NOMO-1 treated with DMSO at 0.1 percent for 48 hours (cell line): ENCODE data around the gene S100A8.
A peak's percentile ranks its signal among the peaks of the same experiment; 100 is the strongest.

Source experiments
- DNase-seq: peaks from one replicate; lab custom pipeline; 2025; ENCODE audit not compliant: unreplicated experiment; lab: John Stamatoyannopoulos, UW

Gene S100A8

DNA sequence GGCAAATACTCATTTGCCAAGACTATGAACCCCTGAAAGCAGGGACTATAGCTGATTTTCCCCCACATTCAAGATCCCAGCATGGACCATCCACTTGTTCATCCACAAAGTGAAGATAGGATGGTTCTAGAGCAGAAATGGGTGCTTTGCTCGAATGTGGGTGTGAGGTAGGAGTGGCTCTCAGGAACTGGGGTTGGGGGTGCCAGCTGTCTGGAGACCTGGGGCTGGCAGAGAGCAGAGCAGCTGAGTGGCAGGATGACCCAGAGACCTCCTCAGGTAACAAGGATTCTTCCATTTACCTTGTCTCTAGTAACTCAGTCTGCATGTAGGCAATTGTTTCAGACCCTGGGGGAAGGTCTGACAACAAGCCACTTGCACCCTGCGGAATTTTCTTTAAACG lies 27.2 kb downstream of the S100A8 start:
- no peak for DNase-seq

DNA sequence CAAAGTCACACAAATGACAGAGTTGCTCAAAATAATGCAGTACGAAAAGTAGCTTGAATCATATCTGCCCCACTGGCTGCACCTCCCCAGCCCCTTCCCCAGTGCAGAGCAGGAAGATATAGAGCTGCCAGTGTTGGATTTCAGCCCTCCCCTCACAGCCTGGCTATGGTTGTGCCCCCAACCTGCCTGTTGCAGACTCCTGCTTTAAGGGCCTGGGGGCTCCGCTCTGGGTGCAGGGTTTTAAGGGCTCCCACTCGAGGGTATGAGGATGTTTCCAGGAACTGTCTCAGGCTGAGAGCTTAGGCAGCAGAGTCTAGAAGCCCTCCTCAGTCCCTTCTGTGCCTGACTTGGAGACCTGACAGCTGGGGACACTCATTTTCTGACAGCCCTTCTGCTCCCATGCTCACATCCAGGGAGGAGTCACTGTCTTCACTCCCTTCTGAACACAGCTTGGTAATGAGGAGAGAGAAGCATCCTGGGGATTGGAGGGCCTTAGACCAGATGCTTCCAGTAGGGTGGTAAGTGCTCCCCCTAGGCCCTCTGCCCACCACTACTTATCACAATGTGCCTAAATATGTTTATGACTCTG lies 28.6 kb downstream of the S100A8 start:
- DNase-seq, result no peak

DNA sequence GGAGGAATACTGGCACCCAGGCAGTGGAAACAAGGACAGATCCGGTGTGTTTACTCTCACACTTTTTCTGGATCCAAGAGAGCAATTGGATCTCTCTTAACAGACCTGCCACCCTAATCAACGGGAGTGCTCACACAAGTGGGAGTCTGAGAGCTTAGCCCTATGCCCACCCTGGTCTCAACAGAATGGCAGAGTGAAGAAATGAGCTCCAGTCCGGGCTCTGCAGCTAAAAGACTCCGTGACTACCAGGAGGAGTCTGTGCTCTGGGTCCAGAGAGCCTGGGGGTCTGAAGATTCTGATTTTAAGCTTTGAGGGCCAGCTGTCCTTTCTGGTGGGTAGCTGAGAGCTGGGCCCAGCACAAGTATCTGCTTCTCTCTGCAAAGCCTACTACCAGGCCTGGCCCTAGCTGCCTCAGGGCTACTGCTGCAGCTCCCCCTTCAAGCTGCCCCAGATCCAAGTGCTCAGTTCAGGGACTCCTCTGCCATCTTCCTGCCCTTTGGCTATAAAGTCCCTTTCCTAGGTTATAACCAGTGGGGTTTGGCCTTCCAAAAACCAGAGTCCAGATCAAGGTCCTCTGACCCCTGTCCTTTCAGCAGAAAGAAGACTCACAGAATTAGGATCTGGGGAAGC lies 29.3 kb downstream of the S100A8 start:
- no peak for DNase-seq

DNA sequence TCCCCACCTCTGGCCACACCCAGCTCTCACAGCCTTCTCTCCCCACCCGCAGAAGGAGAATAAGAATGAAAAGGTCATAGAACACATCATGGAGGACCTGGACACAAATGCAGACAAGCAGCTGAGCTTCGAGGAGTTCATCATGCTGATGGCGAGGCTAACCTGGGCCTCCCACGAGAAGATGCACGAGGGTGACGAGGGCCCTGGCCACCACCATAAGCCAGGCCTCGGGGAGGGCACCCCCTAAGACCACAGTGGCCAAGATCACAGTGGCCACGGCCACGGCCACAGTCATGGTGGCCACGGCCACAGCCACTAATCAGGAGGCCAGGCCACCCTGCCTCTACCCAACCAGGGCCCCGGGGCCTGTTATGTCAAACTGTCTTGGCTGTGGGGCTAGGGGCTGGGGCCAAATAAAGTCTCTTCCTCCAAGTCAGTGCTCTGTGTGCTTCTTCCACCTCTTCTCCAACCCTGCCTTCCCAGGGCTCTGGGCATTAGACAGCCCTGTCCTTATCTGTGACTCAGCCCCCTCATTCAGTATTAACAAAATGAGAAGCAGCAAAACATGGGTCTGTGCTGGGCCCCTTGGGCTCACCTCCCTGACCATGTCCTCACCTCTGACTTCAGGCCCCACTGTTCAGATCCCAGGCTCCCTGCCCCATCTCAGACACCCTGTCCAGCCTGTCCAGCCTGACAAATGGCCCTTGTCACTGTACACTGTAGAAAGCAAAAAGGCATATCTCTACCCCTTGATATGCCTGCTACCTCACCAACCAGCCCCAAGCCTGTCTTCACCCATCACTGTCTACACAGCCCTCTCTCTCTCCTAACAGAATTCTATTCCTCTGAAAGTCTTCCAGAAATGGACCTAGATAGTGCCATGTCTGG lies 30.0 kb downstream of the S100A8 start:
- no peak for DNase-seq

DNA sequence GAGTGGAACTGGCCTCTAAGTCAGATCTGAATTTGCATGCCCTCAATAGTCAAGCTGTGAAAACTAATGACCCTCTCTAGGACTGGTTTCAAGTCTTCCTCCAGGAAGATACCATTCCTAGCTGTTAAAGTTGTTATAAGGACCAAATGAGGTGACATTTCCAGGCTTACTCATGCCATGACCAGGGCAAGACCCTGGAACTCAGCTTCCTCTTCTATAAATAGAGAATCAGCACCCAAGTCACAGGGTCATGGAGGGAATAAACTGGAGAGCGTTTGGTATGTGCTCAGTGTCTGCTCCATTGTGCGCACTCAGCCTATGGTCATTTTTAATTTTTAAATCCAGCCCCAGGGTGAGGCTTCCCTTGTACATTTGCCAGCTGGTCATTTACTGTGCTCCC lies 30.7 kb downstream of the S100A8 start:
- no peak for DNase-seq

DNA sequence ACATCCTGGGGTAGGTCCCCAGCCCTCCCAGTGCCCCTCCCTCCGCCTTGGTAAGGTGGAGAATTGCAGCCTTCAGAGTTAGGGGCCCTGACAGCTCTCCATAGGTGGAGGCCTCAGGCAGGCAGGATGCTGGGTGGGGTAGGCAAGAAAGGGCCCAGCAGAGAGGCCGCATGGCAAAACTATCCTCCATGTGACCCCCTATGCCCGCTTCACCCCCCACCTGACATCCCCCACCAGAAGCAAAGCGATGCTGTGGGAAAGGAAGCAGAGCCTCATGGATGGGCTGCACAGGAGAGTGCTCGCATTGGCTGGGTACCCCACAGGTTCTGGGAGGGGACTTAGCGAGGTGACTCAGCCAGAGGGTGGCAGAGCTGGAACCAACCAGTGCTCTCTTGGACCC lies 31.6 kb downstream of the S100A8 start:
- no peak for DNase-seq

DNA sequence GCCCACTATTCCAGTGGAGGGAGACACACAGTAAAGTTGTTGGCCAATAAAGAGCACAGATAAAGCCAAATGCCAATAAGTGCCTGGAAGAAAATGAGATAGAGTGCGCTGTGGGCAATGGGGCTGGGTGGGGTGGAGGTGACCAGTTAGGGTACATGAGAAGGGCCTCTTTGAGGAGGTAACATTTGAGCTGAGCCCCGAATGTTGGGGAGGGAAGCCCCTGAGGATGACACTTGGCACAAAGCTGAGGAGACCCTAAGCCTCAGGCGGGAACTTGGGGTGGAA lies 32.2 kb downstream of the S100A8 start:
- DNase-seq, result no peak

DNA sequence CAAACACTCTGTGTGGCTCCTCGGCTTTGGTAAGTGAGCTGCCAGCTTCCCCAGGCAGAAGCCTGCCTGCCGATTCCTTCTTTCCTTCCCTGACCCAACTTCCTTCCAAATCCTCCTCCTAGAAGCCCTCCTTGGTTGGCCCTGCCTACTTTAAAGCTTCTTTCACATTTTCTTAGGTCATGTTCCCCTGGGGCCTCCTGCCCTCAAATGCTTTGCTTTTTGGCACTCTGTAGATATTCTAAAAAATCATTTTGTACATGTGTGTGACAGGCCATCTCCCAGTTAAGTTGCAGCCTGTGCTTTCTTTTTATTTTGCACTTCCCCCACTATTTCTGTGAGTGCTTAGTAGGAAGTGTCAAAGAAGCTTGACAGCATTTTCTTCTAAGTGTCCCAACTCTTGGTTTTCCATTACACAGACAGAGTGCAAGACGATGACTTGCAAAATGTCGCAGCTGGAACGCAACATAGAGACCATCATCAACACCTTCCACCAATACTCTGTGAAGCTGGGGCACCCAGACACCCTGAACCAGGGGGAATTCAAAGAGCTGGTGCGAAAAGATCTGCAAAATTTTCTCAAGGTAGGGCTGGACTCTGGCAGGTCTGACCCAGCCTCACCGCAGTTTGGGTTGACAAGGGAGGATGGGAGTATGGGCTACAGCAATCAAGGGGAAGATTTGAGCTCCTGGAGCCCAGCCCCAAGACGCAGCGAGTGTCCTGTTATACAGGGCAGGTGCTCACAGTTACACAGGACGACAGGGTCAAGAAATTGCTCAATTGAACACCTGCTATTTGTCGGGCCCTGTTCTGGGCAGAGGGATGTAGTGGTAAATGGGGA lies 32.8 kb downstream of the S100A8 start, which contains the start of gene S100A9:
Gene S100A9 (plus strand): TSS at position 2 of the 838 bp plus-strand sequence. CDS start 430 bp downstream, at position 432.
- DNase-seq, result peak; percentile 66

DNA sequence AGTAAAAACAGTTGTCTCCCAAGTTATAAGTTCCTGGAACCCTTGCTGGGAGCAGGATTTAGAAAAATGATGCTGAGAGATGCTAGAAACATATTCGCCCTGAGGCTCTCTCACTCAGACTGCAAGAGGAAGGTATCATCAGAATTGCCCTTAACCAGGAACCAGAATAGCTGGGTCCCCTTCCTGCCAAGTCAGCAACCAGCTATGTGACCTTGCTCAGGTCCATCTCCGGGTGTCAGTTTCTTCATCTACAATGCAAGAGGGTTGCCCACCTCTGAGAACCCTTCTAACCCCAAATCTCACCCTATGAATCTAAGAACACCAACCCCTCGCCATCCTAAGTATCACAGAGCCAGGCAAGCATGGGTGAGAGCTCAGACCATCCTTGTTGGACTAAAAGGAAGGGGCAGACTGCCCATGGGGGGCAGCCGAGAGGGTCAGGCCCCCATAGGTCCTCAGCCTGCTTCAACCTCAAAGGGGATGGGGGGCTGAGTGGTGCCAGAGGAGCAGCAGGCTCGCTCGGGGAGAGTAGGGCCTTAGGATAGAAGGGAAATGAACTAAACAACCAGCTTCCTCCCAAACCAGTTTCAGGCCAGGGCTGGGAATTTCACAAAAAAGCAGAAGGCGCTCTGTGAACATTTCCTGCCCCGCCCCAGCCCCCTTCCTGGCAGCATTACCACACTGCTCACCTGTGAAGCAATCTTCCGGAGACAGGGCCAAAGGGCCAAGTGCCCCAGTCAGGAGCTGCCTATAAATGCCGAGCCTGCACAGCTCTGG lies 33.6 kb downstream of the S100A8 start:
- DNase-seq, result peak; percentile 88

DNA sequence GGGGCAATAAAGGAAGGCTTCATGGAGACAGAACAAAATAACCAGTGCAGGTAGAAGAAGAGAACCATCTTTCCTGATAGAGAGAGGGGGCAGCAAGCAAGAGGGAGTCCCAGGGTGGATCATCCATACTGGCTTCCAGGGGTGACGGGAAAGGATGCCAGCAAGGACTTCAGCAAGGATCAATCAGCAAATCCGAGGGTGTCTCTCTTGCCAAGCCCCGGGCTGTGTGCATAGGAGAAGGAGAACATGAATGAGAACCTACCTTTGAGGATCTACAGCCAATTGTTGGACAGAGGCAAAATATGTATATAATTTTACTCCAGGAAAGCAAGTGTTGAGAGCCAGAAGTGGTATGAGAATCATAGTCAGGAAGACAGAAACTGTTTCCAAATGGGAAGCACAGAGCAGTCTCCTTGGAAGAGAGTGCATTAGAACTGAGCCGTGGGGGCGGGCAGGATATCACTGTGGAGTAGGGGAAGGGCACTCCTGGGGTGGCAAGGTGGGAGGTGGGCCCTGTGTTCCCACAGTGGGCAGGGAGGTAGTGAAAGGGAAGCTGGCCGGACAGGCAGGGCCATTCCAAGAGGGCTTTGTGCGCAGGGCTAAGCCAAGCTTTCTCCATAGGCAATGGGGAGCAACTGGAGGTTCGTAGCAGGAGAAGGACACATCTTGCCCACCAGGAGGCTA lies 34.3 kb downstream of the S100A8 start:
- no peak for DNase-seq

DNA sequence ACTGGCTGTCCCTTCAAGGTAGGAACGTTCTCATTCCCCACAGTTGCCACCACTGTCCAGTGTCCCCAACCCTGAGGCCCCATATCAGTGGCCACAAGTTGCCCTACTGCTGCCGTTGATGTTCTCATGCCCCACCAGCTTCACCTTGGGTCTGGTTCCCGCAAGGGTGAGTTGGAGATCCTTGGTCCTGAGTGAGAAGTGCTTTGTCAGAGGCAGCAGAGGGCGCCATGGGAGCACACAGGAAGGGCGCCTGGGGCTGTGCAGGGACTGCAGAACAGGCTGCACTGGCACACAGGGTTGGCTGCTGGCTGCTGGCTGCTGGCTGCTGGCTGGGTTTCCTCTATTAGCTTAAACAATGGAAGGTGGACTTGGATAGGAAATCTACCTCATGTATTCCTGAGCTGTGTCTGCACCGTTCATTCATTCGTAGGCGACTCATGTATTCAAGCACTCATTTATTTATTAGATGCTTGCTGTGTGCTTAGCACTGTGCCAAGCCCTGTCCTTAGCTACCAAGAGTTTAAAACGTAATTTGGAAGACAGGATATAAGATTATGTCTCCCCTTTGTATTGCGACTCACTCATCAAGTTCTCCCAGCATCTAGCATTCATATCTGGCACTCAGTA lies 35.3 kb downstream of the S100A8 start:
- peak; percentile 93 for DNase-seq

DNA sequence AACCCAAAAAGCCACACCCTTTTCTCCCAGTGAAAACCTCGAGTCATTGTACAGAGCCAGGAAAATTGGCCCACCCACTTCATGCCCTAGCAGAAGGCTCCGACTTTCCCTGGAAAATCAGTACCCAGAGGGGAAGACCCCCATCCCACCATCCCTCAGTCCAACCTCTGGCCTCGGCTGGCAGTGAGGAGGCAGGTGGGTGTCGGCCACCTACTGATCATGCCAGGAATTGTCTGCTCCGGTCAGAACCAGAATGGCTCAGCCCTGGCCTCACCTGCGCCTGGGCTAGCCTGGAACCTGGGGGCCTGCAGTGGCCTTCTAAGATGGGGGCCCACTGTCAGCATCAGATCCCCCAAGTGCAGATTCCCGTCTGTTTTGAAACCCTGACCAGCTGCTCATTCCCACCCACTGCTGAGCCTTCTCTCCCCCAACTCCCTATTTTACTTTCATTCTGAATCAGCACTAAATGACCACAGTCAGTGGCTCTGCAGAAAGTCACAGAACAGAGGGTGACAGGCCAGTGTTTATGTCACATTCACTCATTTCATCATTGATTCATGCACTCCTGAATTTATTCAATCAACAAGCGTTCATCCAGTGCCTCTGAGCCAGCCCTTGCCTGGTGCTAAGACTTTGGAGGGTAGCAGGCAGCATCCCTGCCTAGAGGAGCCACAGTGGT lies 36.2 kb downstream of the S100A8 start:
- no peak for DNase-seq

DNA sequence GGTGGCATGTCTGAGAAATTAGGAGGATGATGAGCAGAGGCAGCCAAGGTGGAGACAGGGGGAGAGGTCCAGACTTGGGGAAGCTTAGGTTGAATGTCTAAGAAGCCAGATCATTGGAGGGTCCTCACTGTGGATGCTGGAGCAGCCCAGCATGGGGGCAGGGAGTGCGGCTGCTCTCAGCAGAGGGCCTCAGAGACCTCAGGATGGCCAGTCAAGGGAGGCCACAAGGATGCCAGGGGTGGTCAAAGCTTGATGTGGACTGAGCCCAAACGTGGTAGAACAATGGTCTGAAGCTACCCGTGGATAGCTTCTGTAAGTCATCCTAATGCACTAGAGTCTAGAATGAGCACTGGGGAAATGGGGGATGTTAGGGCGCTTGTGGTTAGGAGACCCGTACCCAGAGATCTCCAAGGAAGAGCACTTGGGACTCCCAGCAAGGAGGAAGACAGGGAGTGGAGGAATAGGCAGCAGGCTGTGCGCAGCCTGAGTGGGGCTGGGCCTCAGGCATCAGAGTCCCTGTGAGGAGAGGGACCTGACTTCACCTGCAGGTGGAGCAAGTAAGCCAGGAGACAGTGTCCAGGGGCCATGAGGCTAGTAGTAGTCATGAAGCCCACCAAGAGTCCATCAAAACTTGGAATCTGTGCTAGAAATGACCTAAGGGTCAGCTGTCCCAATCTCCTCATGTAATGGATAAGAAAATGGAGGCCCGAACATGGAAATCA lies 37.5 kb downstream of the S100A8 start:
- no peak for DNase-seq

DNA sequence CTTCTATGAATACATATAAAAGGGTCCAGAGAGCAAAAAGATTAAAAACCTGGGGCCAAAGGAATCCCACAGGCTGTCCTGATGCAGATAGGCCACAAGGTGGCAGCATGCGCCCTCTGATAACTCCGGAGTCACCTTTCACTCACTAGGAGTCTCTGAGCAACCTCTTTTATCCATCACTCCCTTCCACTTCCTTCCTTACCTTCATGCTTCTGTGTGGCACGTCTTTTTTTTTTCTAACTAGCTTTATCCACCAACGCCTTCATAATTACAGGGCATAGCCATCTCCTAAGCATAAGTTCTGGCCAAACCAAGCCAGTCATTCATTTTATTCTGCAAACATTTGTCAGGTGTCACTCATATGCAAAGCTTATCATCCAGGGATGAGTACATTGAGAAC lies 38.4 kb downstream of the S100A8 start:
- DNase-seq, result peak; percentile 72

DNA sequence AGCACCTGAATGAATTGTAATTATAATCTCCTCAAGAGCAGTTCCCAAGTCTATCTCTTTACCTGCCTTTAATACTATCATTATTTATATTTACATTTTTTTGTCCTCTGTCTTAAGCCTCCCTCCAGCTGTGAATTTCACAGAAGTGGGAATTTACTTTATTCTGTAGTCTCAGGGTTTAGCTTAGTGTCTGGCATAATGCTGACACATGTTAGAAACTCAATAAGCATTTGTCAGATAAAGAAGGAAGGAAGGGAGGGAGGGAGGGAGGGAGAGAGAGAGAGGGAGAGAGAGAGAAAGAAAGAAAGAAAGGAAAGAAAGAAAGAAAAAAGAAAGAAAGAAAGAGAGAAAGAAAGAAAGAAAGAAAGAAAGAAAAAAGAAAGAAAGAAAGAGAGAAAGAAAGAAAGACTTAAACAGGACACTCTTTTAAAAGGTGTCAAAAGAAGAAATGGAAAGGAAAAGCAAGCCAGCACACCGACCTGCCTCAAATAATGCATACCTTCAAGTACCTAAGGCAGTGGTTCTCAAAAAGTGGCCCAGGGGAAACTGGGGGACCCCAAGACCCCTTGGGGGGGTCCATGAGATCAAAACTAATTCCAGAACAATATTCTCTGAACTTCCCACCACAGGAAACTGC lies 40.4 kb downstream of the S100A8 start:
- no peak for DNase-seq

DNA sequence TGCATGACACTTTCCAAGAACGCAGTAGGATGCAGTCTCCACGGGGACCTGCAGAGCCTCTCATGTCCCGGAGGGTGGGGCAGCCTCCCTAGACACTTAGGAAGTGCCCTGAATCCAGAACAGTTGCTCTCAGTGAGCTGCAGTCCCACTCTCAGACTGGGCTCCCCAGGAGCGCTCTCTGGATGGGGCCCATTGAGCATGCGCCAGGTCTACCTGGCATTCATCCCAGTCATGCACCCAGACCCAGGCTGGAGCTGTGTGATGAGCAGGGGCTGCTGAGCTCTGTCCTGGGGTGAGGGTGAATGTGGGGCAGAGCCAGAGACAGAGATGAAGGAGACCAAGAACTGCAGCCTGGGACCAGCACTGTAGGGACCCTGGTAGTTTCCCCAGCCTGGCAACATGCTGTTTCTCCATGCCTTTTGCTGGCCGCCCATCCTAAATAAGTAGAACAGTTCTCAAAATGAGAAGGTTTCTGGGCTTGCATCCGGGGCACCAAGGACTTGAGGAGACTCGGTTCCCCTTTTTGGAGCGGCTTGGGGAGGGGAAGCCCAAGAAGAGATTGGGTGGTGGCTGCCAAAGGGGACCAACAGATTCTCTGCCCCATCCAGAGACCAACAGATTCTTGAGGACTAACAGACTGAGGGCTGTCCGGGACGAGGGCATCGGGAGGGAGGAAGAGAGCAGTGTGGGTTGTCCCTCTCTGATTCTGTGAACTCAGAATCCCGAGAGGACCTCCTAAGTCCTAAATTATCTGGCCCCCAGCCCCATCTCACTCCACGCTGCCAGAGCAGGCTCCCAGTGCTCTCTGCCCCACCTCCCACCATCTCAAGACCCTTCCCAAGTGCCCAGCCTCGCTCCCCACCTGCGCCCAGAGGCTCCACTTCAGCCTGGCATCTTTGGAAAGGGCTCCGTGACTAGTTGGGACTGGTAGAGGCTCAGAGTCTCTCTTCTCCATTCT lies 41.2 kb downstream of the S100A8 start:
- DNase-seq, result peak; percentile 20
